Mesenteric fat pad (tissue), 1 donor: Measurements from ENCODE around the gene ADARB1. TPM values are rescaled to one million over a fixed set of nuclear protein-coding genes. Genes with fewer than 3 reads are reported as not detected.

ENCODE experiments used
- DNase-seq: peaks from one replicate; pipeline ENCODE4 v3.0.0-alpha.2; 2020; ENCODE audit warnings: low spot score
- long read RNA-seq: library from polyadenylated mRNA; unstranded; transcript quantifications from one replicate; pipeline ENCODE4 v2.0.0, GENCODE V29; 2020
- total RNA-seq: library from RNA; stranded (reverse); fragmentation: NEBNext Ultra II Directional; extraction: Animal tissue kit (Norgen Biotek cat#: 25700); gene quantifications from one replicate; pipeline ENCODE4 v1.2.1, GENCODE V29; 2021
- donor health status: DM: yes; HTN: yes; CAD: no.

ADARB1 gene
- total RNA-seq = 39.6 TPM
- long read RNA-seq, partial matches to known transcripts = 5 of 22 reads
- long read RNA-seq, other reads (novel, unspliced or antisense) = 17 of 22 reads

GRCh38 chr21:45074048-45074817 lies at the start of gene ADARB1:
Gene ADARB1, plus strand, starts transcription at chr21:45074580. Its CDS starts 97,077 bp downstream, at chr21:45171657.
- DNase-seq = peak; percentile 90

- DNase-seq = peak; percentile 84
Observed at GRCh38 chr21:45026066-45026745, 48.2 kb upstream of the ADARB1 start.

- peak; percentile 84 for DNase-seq
Observed at GRCh38 chr21:45026826-45027225, 47.6 kb upstream of the ADARB1 start.

- DNase-seq = peak; percentile 77
Observed at GRCh38 chr21:45027241-45028196, 46.9 kb upstream of the ADARB1 start.

GRCh38 chr21:45028645-45029044 lies 45.7 kb upstream of the ADARB1 start:
- DNase-seq = peak; percentile 45

- peak; percentile 82 for DNase-seq
Observed at GRCh38 chr21:45029298-45029947, 45.0 kb upstream of the ADARB1 start.

- peak; percentile 88 for DNase-seq
Observed at GRCh38 chr21:45029948-45030681, 44.3 kb upstream of the ADARB1 start.

- peak; percentile 73 for DNase-seq
Observed at GRCh38 chr21:45030682-45031570, 43.5 kb upstream of the ADARB1 start.

- DNase-seq = peak; percentile 79
Observed at GRCh38 chr21:45031571-45032191, 42.7 kb upstream of the ADARB1 start.

- DNase-seq = no peak
Observed at GRCh38 chr21:45032332-45032731, 42.0 kb upstream of the ADARB1 start.

- no peak for DNase-seq
Observed at GRCh38 chr21:45032977-45033710, 41.2 kb upstream of the ADARB1 start.

- DNase-seq = no peak
Observed at GRCh38 chr21:45033791-45034555, 40.4 kb upstream of the ADARB1 start.

GRCh38 chr21:45034556-45035476 lies 39.6 kb upstream of the ADARB1 start:
- DNase-seq = no peak

GRCh38 chr21:45035477-45035848 lies 38.9 kb upstream of the ADARB1 start:
- no peak for DNase-seq

GRCh38 chr21:45036630-45037029 lies 37.8 kb upstream of the ADARB1 start:
- no peak for DNase-seq

- no peak for DNase-seq
Observed at GRCh38 chr21:45037986-45038385, 36.4 kb upstream of the ADARB1 start.
